22Rv1 (cell line): ENCODE measurements around the gene FBXO31.

Experiments used
- ZFX ChIP-seq: fragments of 450-650 bp; IDR thresholded peaks from 2 replicates; pipeline ENCODE4 v1.6.1; 2017; ENCODE audit warnings: antibody characterized with exemption, borderline replicate concordance
- TF ChIP-seq, protein P1 (sequence below): fragments of 450-650 bp; IDR thresholded peaks from 2 replicates; pipeline ENCODE4 v1.5.1; 2017; ENCODE audit warnings: mild to moderate bottlenecking

DNA sequence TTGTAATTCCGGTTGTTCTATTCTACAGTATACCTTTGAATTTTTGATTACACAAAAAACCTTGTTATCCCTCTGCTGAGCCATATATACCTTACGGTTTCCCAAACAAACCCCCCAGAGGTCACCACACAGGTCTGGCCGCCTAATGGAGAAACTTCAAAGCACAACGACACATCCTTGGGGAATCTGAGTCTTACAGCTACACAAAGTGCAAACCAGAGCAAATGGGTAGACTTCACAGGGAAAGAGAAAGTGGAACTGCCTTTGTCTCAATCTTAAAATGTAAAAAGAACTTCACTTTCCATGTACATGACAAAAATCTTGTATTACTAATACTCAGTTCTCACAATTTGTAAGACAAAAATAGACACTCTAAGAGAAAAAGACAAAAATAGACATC, 2.7 kb downstream of the FBXO31 start:
- TF ChIP-seq, protein P1, sequence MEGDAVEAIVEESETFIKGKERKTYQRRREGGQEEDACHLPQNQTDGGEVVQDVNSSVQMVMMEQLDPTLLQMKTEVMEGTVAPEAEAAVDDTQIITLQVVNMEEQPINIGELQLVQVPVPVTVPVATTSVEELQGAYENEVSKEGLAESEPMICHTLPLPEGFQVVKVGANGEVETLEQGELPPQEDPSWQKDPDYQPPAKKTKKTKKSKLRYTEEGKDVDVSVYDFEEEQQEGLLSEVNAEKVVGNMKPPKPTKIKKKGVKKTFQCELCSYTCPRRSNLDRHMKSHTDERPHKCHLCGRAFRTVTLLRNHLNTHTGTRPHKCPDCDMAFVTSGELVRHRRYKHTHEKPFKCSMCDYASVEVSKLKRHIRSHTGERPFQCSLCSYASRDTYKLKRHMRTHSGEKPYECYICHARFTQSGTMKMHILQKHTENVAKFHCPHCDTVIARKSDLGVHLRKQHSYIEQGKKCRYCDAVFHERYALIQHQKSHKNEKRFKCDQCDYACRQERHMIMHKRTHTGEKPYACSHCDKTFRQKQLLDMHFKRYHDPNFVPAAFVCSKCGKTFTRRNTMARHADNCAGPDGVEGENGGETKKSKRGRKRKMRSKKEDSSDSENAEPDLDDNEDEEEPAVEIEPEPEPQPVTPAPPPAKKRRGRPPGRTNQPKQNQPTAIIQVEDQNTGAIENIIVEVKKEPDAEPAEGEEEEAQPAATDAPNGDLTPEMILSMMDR, result no peak
- no peak for TF ChIP-seq ZFX
